ENCODE measurements around the gene TEX2. TPM values are rescaled to one million over a fixed set of nuclear protein-coding genes. Genes with fewer than 3 reads are reported as not detected.

The TEX2 gene
- polyA plus RNA-seq, 1 of the 3 experiments (the other 2 are of a cell fraction): 24.0 TPM

DNA sequence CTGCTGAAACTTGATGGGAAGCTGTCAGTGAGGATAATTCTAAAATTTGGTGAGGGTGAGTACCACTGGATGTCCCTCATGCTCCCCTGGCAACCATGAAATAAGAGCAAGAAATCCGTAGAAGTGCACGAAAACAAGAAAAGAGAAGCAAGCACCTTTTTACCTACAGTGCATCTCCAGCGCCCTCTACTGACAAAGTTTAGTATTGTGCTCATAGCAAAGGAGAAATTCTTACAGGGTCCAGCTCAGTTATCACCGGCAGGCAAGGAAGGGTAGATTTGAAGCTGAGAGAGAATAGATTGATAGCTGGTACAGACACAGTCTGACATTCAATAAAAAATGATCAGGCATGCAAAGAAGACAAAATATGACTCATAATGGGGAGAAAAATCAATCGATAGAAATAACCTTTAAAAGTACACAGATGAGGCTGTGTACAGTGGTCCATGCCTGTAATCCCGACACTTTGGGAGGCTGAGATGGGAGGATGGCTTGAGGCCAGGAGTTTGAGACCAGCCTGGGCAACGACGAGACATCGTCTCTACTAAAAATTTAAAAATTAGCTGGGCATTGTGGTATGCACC is 28.3 kb upstream of the TEX2 start:
- peaks cover 9% of the 10 kb centered on the region for H3K9me3 ChIP-seq
- DNase-seq: no peak
- no peak overlapping the region for H2AFZ ChIP-seq (ENCODE audit: low read depth)
- no peaks in the 10 kb centered on the region for H3F3A ChIP-seq (replicated peaks; ENCODE audit: insufficient read depth)
- TF ChIP-seq, protein P1, sequence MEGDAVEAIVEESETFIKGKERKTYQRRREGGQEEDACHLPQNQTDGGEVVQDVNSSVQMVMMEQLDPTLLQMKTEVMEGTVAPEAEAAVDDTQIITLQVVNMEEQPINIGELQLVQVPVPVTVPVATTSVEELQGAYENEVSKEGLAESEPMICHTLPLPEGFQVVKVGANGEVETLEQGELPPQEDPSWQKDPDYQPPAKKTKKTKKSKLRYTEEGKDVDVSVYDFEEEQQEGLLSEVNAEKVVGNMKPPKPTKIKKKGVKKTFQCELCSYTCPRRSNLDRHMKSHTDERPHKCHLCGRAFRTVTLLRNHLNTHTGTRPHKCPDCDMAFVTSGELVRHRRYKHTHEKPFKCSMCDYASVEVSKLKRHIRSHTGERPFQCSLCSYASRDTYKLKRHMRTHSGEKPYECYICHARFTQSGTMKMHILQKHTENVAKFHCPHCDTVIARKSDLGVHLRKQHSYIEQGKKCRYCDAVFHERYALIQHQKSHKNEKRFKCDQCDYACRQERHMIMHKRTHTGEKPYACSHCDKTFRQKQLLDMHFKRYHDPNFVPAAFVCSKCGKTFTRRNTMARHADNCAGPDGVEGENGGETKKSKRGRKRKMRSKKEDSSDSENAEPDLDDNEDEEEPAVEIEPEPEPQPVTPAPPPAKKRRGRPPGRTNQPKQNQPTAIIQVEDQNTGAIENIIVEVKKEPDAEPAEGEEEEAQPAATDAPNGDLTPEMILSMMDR (IDR thresholded peaks at IDR 0.05): peak; percentile 58
- TF ChIP-seq RFX5 (IDR thresholded peaks at IDR 0.05; ENCODE audit: low read length): no peak
- TF ChIP-seq, protein P2, sequence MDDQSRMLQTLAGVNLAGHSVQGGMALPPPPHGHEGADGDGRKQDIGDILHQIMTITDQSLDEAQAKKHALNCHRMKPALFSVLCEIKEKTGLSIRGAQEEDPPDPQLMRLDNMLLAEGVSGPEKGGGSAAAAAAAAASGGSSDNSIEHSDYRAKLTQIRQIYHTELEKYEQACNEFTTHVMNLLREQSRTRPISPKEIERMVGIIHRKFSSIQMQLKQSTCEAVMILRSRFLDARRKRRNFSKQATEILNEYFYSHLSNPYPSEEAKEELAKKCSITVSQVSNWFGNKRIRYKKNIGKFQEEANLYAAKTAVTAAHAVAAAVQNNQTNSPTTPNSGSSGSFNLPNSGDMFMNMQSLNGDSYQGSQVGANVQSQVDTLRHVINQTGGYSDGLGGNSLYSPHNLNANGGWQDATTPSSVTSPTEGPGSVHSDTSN (IDR thresholded peaks at IDR 0.05): no peak
- TF ChIP-seq RAD21 (IDR thresholded peaks at IDR 0.05; ENCODE audit: low read length): peak; percentile 26
- H3K27ac ChIP-seq (ENCODE audit: low read depth in 2 of 2, low read length in 1 of 2): no peak overlapping the region
- no peak overlapping the region for H3K4me2 ChIP-seq
- H3K27me3 ChIP-seq (ENCODE audit: insufficient read depth): no peaks in the 10 kb centered on the region
- H3K4me1 ChIP-seq (ENCODE audit: control insufficient read depth in 1 of 2, insufficient read depth in 2 of 2, low read depth in 1 of 2, low read length in 1 of 2): no peaks in the 10 kb centered on the region
- H3K9me2 ChIP-seq: no peaks in the 10 kb centered on the region
- ChIA-PET POLR2A (interaction anchor here (0.9 kb wide), 1 partner anchor 146 kb away, joined by 5 read pairs; no protein-coding TSS in a partner anchor), CTCF (interaction anchor here (0.7 to 8.5 kb wide), 18 partner anchors 9 to 266 kb away, joined by 3 to 70 read pairs (median 4); no protein-coding TSS in a partner anchor)
- H4K20me1 ChIP-seq (ENCODE audit: insufficient read depth): no peaks in the 10 kb centered on the region
- H3K4me3 ChIP-seq (ENCODE audit: low read depth in 2 of 2, low read length in 1 of 2): no peak overlapping the region
- WGBS (ENCODE audit: low lambda C conversion rate): 65% methylated on average over 9 of the region's 9 CpGs
- H3K9ac ChIP-seq: no peak overlapping the region
- no peaks in the 10 kb centered on the region for H3K79me2 ChIP-seq (ENCODE audit: insufficient read depth)
- no peaks in the 10 kb centered on the region for H3K36me3 ChIP-seq (replicated peaks in 1 of 2; ENCODE audit: control insufficient read depth in 1 of 2, insufficient read depth in 2 of 2, low read length in 1 of 2)

DNA sequence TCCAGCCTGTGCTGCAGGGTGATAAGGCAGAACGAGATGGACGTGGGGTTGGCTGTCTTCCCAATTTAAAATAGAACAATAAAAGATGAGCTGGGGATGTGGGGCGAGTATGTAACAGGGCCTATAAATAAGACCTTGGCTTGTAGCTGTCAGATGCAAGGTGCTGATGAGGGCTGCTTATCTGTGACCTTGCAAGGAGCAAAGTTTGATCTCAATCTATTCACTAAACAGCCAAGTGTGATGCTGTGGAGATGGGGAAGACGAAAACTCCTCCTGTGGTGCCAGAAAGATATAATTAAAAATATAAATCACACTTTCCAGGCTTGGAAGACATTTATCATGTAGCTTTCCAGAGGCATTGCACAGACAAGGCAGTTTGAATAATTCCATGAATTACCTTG is 26.7 kb upstream of the TEX2 start:
- POLR2A ChIA-PET: interaction anchor here (1.5 kb wide), 1 partner anchor 144 kb away, joined by 6 read pairs; no protein-coding TSS in a partner anchor
- no peaks in the 10 kb centered on the region for H3F3A ChIP-seq (replicated peaks; ENCODE audit: insufficient read depth)
- H2AFZ ChIP-seq (ENCODE audit: low read depth): no peak overlapping the region
- no peaks in the 10 kb centered on the region for H4K20me1 ChIP-seq (ENCODE audit: insufficient read depth)
- 33% methylated on average over 4 of the region's 4 CpGs for WGBS (ENCODE audit: low lambda C conversion rate)
- H3K4me2 ChIP-seq: no peak overlapping the region
- H3K27me3 ChIP-seq (ENCODE audit: insufficient read depth): no peaks in the 10 kb centered on the region
- H3K9ac ChIP-seq: no peak overlapping the region
- TF ChIP-seq POLR2AphosphoS5 (IDR thresholded peaks at IDR 0.05; ENCODE audit: low read depth, low read length): no peak
- TF ChIP-seq YY1 (IDR thresholded peaks at IDR 0.05; ENCODE audit: low read depth): no peak
- TF ChIP-seq GATA2 (CRISPR knock-in tag; IDR thresholded peaks at IDR 0.05): no peak
- no peak for TF ChIP-seq SMC3 (IDR thresholded peaks at IDR 0.05; ENCODE audit: low read depth, low read length)
- no peak for TF ChIP-seq MXI1 (IDR thresholded peaks at IDR 0.05; ENCODE audit: low read depth, low read length)
- TF ChIP-seq RXRA (IDR thresholded peaks at IDR 0.05; ENCODE audit: borderline replicate concordance, low read depth): no peak
- TF ChIP-seq, protein P3, sequence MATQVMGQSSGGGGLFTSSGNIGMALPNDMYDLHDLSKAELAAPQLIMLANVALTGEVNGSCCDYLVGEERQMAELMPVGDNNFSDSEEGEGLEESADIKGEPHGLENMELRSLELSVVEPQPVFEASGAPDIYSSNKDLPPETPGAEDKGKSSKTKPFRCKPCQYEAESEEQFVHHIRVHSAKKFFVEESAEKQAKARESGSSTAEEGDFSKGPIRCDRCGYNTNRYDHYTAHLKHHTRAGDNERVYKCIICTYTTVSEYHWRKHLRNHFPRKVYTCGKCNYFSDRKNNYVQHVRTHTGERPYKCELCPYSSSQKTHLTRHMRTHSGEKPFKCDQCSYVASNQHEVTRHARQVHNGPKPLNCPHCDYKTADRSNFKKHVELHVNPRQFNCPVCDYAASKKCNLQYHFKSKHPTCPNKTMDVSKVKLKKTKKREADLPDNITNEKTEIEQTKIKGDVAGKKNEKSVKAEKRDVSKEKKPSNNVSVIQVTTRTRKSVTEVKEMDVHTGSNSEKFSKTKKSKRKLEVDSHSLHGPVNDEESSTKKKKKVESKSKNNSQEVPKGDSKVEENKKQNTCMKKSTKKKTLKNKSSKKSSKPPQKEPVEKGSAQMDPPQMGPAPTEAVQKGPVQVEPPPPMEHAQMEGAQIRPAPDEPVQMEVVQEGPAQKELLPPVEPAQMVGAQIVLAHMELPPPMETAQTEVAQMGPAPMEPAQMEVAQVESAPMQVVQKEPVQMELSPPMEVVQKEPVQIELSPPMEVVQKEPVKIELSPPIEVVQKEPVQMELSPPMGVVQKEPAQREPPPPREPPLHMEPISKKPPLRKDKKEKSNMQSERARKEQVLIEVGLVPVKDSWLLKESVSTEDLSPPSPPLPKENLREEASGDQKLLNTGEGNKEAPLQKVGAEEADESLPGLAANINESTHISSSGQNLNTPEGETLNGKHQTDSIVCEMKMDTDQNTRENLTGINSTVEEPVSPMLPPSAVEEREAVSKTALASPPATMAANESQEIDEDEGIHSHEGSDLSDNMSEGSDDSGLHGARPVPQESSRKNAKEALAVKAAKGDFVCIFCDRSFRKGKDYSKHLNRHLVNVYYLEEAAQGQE (IDR thresholded peaks at IDR 0.05; ENCODE audit: low read depth, low read length): no peak
- no peak for TF ChIP-seq TEAD4 (IDR thresholded peaks at IDR 0.05; ENCODE audit: borderline replicate concordance, insufficient read depth)
- TF ChIP-seq SIN3A (IDR thresholded peaks at IDR 0.05; ENCODE audit: borderline replicate concordance, low read depth, low read length): no peak
- H3K4me1 ChIP-seq (ENCODE audit: control insufficient read depth in 1 of 2, insufficient read depth in 2 of 2, low read depth in 1 of 2, low read length in 1 of 2): no peaks in the 10 kb centered on the region
- no peaks in the 10 kb centered on the region for H3K9me2 ChIP-seq
- no peak overlapping the region for H3K4me3 ChIP-seq (ENCODE audit: low read depth in 2 of 2, low read length in 1 of 2)
- CTCF ChIA-PET: interaction anchor here (1.1 to 8.5 kb wide), 13 partner anchors 7 to 264 kb away, joined by 3 to 70 read pairs (median 11); partner anchors contain the start of gene ERN1
- H3K27ac ChIP-seq (ENCODE audit: low read depth in 2 of 2, low read length in 1 of 2): no peak overlapping the region
- H3K9me3 ChIP-seq: peaks cover 9% of the 10 kb centered on the region
- DNase-seq: no peak
- no peaks in the 10 kb centered on the region for H3K79me2 ChIP-seq (ENCODE audit: insufficient read depth)
- no peaks in the 10 kb centered on the region for H3K36me3 ChIP-seq (replicated peaks in 1 of 2; ENCODE audit: control insufficient read depth in 1 of 2, insufficient read depth in 2 of 2, low read length in 1 of 2)
